Right lobe of liver (tissue), 6 donors: ENCODE data around the gene FAM20B. TPM values are rescaled to one million over a fixed set of nuclear protein-coding genes. Genes with fewer than 3 reads are reported as not detected.

Experiments used
- ATAC-seq, 4 donors: fragments of 200-7000 bp; cut with Tn5 transposase; one replicate each; pipeline ENCODE4 v1.9.1; 2020; ENCODE audit warnings: mild to moderate bottlenecking in 4 of 4, moderate library complexity in 4 of 4
- DNase-seq, 3 donors: peaks; one replicate each; pipeline ENCODE4 v3.0.0-alpha.2; 2020
- H3K27ac ChIP-seq, 3 donors: fragments of 200-600 bp; one replicate each; pipeline ENCODE4 v1.8.0; 2022
- H3K27me3 ChIP-seq, 2 donors: fragments of 200-600 bp; one replicate each; pipeline ENCODE4 v1.8.0; 2022
- H3K36me3 ChIP-seq, 4 donors: fragments of 200-600 bp; sonication (generic) in 1 of 4; one replicate each; pipeline versions ENCODE4 v1.5.1 to v1.8.0; 2017 to 2022; ENCODE audit warnings: control low read depth in 1 of 4
- H3K4me1 ChIP-seq, 4 donors: fragments of 200-600 bp; sonication (generic) in 1 of 4; one replicate each; pipeline versions ENCODE4 v1.5.1 to v1.8.0; 2017 to 2022; ENCODE audit warnings: control low read depth in 1 of 4
- H3K4me3 ChIP-seq, 3 donors: fragments of 200-600 bp; one replicate each; pipeline ENCODE4 v1.8.0; 2022
- H3K9me3 ChIP-seq, 4 donors: fragments of 200-600 bp; sonication (generic) in 1 of 4; one replicate each; pipeline versions ENCODE4 v1.5.1 to v1.8.0; 2017 to 2022; ENCODE audit warnings: control low read depth in 1 of 4
- POLR2A ChIP-seq: fragments of 450-650 bp; IDR thresholded peaks from one replicate; pipeline ENCODE4 v1.6.1; 2017; ENCODE audit warnings: antibody characterized with exemption, mild to moderate bottlenecking
- WGBS: methylation state at CpG from one replicate; pipeline ENCODE4 v1.1.6; 2018; ENCODE audit warnings: low coverage, low lambda C conversion rate; ENCODE audit not compliant: insufficient coverage; ENCODE audit errors: missing lambda C conversion rate; 5-methylcytosine and 5-hydroxymethylcytosine counted together
- intact Hi-C, 2 donors: fragments of 100-400 bp; cut with DNase I; formaldehyde crosslinking; loops; one replicate each; pipeline versions ENCODE4 v1.11.2 to v1.14.1; 2022
- total RNA-seq, 6 experiments: library from RNA; depleted of rRNA in 2 of 6; stranded (reverse); fragments of >200 nt in 2 of 6; fragmentation: NEBNext Ultra II Directional in 3 of 6; extraction: Animal tissue kit (Norgen Biotek cat#: 25700) in 3 of 6; gene quantifications; one replicate each; pipeline versions ENCODE4 v1.1.0 to v1.2.4, GENCODE V29; 2016 to 2023
- TF ChIP-seq, protein P1 (sequence below), 4 donors: fragments of 200-600 bp in 3 of 4; fragments of 450-650 bp in 1 of 4; IDR thresholded peaks; one replicate each; pipeline versions ENCODE4 v1.5.1 to v1.8.0; 2016 to 2022; ENCODE audit warnings: antibody characterized with exemption in 4 of 4, mild to moderate bottlenecking in 2 of 4
- donor health status: DM: no; HTN: yes; CAD: no.
- donor health status: DM: no; HTN: no; CAD: no.
- donor health status: DM: no; HTN: no; CAD: no.
- donor health status: DM: no; HTN: yes; CAD: no.
- donor health status: DM: no; HTN: yes; CAD: no.

The FAM20B gene
- total RNA-seq, 6 experiments from 2014 or later: 14.7 to 19.6 (median 17.1) TPM

GRCh38 chr1:179017383-179018326, 8.0 kb upstream of the FAM20B start:
- DNase-seq (no peak), ATAC-seq (no peak)
- intact Hi-C loops: loop anchor here in 1 of 2 donors (10.0 kb wide), 1 partner anchor 473 kb away; no protein-coding TSS in a partner anchor
- TF ChIP-seq, protein P1, sequence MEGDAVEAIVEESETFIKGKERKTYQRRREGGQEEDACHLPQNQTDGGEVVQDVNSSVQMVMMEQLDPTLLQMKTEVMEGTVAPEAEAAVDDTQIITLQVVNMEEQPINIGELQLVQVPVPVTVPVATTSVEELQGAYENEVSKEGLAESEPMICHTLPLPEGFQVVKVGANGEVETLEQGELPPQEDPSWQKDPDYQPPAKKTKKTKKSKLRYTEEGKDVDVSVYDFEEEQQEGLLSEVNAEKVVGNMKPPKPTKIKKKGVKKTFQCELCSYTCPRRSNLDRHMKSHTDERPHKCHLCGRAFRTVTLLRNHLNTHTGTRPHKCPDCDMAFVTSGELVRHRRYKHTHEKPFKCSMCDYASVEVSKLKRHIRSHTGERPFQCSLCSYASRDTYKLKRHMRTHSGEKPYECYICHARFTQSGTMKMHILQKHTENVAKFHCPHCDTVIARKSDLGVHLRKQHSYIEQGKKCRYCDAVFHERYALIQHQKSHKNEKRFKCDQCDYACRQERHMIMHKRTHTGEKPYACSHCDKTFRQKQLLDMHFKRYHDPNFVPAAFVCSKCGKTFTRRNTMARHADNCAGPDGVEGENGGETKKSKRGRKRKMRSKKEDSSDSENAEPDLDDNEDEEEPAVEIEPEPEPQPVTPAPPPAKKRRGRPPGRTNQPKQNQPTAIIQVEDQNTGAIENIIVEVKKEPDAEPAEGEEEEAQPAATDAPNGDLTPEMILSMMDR (IDR thresholded peaks at IDR 0.05): no peak
- no peak for TF ChIP-seq POLR2A
- Histone ChIP-seq H3K4me3 (no peak overlapping the region), H3K36me3 (no peaks in the 10 kb centered on the region), H3K27ac (no peak overlapping the region), H3K27me3 (no peaks in the 10 kb centered on the region), H3K4me1 (peaks cover 0 to 7% (median 0%) of the 10 kb centered on the region in 4 donors), H3K9me3 (no peaks in the 10 kb centered on the region)
- 44% methylated on average over 3 of the region's 3 CpGs for whole genome bisulfite sequencing

GRCh38 chr1:179021873-179022272, 3.8 kb upstream of the FAM20B start:
- Histone ChIP-seq H3K4me1 (peaks cover 0 to 6% (median 0%) of the 10 kb centered on the region in 4 donors), H3K4me3 (no peak overlapping the region), H3K9me3 (no peaks in the 10 kb centered on the region), H3K27ac (no peak overlapping the region), H3K27me3 (no peaks in the 10 kb centered on the region), H3K36me3 (no peaks in the 10 kb centered on the region)
- no peak for TF ChIP-seq POLR2A
- TF ChIP-seq, protein P1 (IDR thresholded peaks at IDR 0.05): no peak
- DNase-seq (no peak), ATAC-seq (no peak)
- intact Hi-C loops: no loop called here
- 28% methylated on average over 5 of the region's 6 CpGs for WGBS

GRCh38 chr1:179023946-179024650, 1.6 kb upstream of the FAM20B start:
- H3K4me1 ChIP-seq: peaks cover 0 to 21% (median 4%) of the 10 kb centered on the region in 4 donors
- H3K27me3 ChIP-seq: no peaks in the 10 kb centered on the region
- no peak for DNase-seq
- H3K36me3 ChIP-seq: no peaks in the 10 kb centered on the region
- no peak overlapping the region for H3K27ac ChIP-seq
- ATAC-seq: no peak
- H3K4me3 ChIP-seq: no peak overlapping the region
- TF ChIP-seq POLR2A: no peak
- TF ChIP-seq, protein P1 (IDR thresholded peaks at IDR 0.05): no peak
- no peaks in the 10 kb centered on the region for H3K9me3 ChIP-seq
- WGBS: 62% methylated on average over 7 of the region's 10 CpGs
- intact Hi-C loops: no loop called here

DNA sequence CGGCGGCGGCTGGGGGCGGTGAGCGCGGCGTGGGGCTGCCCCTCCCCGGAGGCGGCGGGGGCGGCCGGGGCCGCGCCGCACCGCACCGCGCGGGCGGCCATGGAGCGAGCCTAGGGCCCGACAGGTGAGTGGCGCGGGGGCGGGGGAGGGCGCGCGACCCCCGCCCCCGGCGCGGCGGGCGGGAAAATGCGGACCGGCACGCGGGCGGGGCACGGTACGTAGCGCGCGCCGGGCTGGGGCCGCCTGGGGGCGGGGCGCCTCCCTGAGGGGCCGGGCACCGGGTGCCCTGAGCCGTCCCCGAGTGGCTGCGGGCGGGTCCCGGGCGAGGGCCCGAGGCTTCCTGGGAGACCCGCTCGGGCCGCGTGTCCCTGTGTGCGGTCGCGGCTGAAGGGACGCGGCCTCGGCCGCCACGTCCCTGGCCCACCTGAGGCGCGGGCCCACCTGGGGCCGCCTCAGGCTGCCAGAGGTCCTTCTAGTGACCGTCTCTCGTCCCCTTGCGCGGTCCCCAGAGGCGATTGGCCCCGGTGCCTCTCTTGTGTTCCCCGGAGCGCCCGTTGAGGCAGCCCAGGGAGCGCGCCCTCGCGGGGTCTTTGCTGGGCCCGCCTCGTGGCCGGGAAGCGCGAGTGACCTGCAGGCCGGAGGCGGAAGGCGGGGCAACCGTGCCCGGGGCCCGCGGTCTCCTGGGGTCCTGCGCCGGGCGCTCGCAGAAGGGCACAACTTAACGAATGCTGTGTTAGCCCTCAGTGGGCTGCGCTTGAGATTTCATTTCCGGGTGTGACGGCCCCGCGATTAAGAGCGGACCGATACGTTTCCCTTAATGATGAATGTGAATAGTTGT, 500 bp downstream of the FAM20B start:
- no peaks in the 10 kb centered on the region for H3K36me3 ChIP-seq
- H3K9me3 ChIP-seq: no peaks in the 10 kb centered on the region
- peak; percentile 86 for TF ChIP-seq POLR2A
- TF ChIP-seq, protein P1 (IDR thresholded peaks at IDR 0.05): peak in 2 of 4 donors; percentile 6 to 7
- peak overlapping the region; percentile 88 to 93 (median 90) for H3K27ac ChIP-seq
- intact Hi-C loops: no loop called here
- peaks cover 0 to 25% (median 9%) of the 10 kb centered on the region in 4 donors for H3K4me1 ChIP-seq
- no peaks in the 10 kb centered on the region for H3K27me3 ChIP-seq
- DNase-seq (peak; percentile 88 to 90 (median 88)), ATAC-seq (peak; percentile 81 to 92 (median 86))
- H3K4me3 ChIP-seq: peak overlapping the region; percentile 95 to 96 (median 96)
- WGBS: 0% methylated on average over 15 of the region's 110 CpGs
